CD4-positive, alpha-beta T cell treated with Interleukin-4 for 1 hour (primary cell): ENCODE measurements around the gene GRIA3.
"Not testable (repeated sequence)": the region's sequence is repeated elsewhere in the genome, so short reads cannot be mapped to it uniquely, and the experiment has no call there.

Source experiments
- DNase-seq, 2 donors: peaks; one replicate each; pipeline ENCODE4 v3.0.0-alpha.2; 2020 to 2022

The GRIA3 gene

DNA sequence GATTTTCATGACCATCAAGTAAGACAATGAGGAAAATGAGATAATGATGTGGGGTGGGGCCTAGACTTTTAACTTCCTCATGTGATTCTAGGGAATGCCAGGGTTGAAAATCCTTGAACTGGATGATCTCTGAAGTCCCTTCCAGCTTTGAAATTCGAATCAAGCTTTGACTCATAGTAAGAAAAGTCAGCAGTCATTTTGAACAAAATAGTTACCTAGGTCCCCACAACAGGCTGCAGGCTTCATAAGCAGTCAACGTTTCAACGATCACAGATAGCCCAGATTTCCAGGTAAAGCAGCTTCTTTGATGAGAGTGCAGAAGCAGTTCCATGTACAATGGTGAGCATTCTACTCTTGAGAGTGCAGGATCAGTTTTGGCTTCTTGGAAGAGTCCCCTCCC lies 93.7 kb downstream of the GRIA3 start:
- no peak for DNase-seq

DNA sequence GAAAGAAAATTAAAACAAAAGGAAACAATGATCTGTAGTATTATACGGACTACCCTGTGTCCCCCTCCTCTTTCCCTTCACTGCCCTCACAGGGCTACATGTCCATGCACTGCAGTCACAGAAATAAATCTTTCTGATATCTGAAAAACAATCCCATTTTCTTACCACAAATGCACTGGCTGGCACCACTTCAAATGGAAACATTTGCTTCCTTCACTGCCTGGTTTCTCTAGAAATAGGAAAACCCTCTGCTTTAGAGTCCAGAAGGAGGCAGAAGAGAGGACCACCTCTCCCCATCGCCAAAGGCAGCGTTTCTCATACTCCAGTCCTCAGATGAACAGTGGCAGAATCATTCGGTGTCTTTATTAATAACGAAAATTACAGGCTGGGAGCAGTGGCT lies 98.2 kb downstream of the GRIA3 start:
- no peak for DNase-seq

DNA sequence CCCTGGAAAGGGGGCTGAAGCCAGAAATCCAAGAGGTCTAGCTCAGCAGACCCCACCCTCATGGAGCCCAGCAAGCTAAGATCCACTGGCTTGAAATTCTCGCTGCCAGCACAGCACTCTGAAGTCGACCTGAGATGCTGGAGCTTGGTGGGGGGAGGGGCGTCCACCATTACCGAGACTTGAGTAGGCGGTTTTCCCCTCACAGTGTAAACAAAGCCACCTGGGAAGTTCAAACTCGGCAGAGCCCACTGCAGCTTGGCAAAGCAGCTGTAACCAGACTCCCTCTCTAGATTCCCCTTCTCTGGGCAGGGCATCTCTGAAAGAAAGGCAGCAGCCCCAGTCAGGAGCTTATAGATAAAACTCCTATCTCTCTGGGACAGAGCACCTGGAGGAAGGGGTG lies 99.3 kb downstream of the GRIA3 start:
- DNase-seq: not testable (repeated sequence)

DNA sequence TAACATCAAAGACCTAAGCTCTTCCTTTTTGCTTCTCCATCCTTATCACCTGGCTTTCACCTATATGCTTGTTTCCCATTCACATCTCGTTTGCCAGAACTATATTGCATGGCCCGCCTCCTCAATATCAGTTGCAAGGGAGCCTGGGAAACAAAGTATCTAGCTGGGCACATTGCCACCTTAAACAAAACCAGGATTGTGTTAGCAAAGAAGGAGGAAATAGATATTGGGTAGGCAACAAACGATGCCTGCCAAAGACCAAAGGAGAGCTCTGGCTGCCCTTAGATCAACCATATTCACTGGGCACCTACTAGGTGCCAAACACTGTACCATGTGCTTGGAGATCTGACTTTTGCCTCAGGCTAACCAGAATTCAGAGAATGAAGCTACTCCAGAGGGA lies 107.5 kb downstream of the GRIA3 start:
- DNase-seq: no peak

DNA sequence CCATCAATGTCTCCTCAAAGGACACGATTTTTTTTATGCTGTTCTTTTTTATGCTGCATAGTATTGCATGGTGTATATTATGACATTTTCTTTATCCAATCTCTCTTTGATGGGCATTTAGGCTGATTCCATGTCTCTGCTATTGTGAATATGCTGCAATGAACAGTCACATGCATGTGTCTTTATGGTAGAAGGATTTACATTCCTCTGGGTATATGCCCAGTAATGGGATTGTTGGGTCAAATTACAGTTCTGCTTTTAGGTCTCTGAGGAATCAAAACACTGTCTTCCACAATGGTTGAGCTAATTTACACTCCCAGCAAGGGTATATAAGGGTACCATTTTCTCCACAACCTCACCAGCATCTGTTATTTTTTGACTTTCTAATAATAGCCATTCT lies 113.9 kb downstream of the GRIA3 start:
- DNase-seq: no peak

DNA sequence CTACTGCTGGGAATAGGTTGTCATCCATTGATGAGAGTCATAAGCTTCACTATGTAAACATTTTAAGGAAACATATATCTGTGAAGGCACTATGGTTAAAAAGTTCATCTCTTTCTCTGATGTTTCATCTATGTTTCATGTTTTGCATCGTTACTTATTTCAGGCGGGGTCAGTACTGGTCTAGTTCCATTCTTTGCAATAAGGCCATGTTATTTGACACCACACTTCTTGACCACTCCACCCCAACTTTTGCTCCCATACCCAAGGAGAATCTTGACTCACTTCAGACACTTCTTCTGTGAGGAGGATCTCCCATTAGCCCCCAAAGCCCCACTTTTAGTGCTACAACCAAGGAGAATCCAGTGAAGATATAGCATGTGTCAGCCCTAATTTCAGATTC lies 119.4 kb downstream of the GRIA3 start:
- no peak for DNase-seq

DNA sequence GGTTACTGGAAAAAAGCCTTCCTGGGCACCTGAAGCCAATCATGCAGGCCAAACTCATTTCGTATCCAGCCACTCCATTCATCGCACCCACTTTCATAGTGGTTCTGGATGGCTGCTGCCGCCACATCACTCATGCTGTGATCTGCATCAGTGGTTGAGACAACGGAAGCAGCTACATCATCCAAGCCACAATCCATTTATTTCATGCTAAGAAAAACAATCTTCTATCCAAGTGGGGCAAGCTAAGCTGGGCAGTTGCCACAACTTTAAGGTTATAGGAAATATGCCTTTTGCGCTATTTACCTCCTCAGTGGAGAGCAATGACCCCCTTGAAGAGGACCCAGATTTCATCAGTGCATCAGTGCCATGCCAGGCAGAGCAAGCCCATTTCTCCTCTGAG lies 124.6 kb downstream of the GRIA3 start:
- DNase-seq: no peak

DNA sequence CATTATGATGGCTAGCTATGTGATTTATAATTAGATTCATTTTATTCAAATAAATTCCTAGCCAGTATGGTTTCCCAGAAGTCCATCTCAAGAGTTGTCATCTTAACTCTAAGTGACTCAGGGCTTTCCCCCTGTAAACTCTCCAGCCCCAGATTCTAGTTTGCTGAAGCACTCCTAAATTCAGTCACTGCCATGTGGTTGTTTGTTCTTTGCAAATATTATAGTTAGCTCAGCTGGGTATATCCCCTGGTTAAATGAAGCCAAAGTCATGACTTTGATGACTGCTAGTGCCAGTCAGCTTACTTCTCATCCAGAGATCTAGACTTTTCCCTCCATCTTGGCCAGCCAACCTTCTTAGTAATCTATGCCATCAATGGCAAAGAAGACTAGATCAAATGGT lies 126.0 kb downstream of the GRIA3 start:
- DNase-seq: no peak

DNA sequence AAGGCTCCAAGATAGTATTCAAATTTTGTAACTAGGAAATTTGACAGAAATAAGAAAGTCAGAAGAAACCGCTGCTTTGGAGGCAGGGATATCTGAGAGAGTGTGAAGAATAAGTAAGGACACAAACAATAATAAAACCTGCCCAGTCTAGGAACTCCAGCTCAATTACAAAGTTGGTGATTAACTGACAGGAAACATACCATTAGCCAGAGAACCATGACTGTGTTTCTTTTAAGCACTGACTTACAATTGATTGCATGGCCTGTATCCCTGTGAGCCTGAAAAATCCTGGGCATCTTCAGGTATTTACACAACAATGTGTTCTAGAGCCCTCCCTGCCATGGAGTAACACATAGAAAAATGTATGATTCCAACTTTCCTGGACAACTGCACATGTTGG lies 127.4 kb downstream of the GRIA3 start:
- DNase-seq: no peak

DNA sequence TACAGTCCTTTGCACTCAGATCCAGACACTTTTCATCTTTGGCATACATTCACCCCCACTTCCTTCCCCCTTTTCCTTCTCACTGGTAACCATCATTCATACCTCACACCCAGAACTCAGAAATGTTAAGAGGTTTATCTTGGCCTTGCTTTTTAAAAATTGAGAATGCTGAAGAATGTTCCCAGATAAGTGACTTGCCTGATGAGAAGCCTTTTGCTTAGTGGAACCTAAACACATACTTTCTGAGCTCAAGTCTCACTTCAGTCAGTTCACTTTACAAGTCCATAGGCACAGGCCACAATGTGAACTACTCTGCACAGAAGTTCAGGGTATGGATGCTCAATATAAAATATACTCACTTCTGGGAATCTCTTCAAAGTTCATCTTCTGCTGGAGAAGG lies 129.4 kb downstream of the GRIA3 start:
- no peak for DNase-seq

DNA sequence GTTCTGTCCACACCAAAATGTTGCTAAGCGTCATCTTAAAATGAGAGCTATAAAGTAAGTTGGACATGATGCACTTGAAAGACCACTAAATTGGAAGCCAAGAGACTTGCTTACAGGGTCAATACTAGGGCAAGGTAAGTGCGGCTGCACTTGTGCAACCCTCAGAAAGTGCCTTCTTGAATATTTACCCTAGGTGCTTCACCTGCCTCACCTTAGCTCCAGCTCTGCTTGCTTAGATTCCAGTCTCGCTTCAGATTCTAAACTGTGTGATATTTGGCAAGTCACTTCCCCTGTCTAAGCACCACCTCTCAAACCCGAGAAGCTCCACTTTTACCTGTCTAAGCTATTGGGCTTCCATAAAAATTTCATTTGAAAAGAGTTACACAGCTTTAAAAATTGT lies 136.5 kb downstream of the GRIA3 start:
- DNase-seq: no peak

DNA sequence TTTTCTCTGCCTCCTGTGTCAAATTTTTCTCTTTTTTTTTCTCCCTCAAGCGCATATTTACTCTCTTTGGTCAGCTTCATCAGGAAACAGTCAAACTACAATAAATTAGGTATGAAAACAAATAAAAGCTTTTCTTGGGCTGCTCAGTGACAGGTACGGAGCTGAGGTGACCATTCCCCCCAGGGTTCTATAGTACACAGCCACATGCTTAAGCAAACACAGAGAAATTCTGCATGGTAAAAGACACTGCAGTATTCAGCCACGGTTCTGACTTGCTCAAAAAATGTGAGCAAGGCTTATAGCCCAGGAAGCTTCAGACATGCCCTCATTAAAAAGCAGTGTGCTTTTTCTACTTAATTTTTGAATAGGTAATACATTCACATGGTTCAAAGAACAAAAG lies 138.5 kb downstream of the GRIA3 start:
- no peak for DNase-seq

DNA sequence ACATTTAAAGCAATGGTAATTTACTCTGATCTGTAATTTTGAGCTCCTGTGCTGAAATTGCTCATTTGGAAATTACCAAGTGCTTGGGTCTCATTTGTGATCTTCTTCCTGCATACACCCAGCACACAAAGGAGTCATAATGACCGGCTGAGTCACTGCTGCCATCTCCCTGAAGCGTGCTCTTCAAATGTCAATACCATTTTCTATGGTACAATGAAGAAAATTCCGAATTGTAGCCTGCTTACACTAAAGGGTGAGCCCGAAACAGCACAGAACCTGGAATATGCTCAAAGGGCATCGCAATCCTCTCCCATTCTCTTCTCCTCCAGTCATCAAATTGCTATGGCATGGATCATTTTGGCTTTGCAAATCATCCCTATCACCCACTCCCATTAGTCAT lies 140.5 kb downstream of the GRIA3 start:
- no peak for DNase-seq

DNA sequence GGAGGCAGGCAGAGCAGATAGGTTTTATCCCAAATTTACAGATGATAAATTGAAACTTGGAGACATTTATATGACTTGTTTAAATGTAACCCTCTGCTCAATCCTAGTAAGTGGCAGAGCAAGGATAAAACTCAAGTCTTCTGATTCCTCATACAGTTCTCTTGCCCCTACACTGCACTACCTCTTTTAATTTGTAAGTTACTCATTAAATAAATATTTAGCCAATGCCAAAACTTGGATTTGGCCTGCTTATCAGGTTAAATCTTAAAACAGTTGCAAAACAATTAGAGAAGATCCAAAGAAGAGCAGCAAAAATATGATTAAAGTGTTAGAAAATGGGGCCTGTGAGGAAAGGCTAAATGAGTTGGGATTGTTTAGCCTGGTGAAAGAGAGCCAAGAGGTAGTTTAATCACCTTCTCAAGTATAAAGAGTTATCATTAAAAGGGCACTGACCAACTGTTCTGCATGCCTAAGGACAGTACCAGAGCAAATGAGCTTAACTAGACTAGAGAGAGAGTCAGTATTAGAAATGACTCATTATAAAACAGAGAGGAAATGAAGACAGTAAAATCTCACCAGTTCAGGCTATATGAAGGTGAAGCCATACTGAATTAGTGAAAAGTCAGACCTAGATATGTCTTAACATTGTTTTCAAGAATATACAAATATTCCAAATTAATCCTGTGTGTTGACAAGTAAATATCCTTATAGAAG lies 146.3 kb downstream of the GRIA3 start:
- DNase-seq: no peak

DNA sequence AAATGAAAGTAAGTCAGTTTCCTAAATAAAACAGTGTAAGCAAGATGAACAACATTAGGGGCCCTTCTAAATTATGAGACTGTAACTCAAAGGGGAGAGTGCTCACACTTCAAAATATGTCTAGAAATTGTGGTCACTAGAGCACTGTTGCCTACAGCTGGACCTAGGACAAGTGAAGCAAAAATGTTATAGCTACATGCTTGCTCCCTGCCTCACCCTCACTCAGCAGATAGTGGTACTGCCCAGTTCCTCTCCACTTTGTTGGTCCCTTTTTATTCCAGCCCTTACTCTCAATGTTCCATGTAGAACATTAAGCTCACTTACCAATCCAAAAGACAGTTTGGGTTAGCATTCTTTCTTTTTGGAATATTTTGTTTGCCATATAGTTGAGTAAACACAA lies 147.3 kb downstream of the GRIA3 start:
- no peak for DNase-seq

DNA sequence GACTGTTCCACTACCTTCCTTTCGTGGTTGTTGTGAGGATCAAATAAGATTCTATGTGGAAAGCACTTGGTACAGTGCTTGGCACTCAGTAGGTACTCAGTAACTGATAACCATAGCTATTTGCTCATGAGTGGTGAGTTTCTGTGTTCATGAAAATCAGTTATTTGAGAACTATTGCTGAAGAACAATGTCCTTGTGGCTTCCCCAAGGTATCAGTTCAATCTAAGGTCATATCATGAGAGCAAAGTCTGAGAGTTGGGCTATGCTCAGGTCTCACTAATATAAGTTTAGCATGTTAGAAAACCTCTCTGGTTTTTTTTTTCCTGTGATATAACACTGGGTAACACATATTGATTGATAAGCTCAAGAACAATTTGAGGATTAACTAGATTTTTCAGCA lies 147.8 kb downstream of the GRIA3 start:
- no peak for DNase-seq

DNA sequence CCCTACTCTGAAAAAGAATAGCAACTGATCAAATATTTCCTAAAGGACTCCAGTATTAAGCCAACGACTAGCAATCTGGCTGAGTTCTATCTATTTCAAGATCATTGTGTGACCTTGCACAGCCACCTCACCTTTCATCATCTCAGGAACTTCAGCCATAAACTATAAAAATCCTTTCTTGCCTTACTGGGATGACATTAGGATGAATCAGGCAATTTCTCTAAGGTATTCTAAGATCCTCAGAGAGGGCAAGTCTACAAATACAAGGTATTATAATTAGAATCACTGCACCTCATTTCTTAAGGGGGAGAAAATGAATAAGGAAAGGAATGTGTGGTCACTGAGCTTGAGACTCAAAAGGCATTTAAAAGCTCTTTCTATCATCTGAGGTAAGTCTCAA lies 152.6 kb downstream of the GRIA3 start:
- no peak for DNase-seq

DNA sequence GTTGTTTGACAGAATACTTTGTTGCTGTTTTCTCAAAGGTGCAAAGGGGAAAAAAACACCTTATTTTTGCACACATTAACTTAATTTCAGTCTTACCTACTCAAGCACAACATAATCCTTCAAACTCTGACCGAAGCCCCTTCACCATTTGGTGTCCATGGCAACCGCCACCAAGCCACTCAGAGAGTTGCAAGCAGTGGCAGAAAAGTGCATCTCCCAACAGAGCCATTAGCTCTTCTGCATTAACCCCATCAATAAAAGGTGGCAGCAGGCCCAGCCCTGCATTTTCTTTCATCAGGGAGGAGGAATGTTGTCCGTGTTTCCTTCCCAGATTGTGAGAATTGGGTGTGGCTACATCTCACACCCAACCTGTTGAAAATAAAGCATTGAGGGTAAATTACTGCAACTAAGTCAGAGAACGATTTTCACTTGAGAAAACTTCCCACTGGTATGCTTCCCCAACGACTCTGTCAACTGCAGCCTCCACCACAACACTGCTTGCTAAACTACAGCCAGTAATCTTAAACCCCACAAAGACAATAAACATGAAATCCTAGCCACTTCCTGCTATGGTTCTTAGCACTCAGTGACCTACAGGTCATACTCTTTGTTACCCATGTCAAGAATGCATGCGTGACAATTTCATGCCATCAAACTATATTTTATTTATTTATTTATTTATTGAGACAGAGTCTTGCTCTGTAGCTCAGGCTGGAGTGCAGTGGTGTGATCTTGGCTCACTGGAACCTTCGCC lies 154.0 kb downstream of the GRIA3 start:
- no peak for DNase-seq

DNA sequence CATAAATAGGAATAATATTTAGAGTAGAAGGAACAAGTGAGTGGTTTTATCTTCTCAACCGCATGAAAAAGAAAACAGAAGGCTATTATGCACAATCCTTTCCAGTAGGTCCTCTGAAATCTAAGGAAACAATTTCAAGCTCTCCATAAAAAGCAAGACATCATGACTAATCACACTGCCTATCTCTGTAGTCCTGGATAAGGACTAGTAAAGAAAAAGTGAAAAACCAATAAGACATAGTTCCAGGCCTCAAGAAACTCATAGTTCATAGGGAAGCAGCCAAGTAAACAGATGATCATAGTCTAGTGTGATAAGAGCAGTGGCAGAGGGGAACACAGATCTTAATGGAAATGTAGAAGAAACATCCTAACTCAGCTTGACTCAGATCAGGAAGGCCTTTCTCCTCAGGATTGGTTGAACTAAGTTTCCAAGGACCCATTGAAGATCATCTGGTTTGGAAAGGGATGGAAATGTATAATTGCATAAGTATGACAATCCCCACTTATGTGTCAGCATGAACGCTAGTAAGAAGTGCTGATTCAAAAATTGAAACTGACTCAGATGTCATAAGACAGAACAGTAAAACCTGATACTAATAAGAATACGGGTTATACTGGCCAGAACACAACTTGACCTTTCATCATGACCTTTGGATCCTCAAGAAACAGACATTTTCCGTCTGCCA lies 155.3 kb downstream of the GRIA3 start:
- DNase-seq: no peak

DNA sequence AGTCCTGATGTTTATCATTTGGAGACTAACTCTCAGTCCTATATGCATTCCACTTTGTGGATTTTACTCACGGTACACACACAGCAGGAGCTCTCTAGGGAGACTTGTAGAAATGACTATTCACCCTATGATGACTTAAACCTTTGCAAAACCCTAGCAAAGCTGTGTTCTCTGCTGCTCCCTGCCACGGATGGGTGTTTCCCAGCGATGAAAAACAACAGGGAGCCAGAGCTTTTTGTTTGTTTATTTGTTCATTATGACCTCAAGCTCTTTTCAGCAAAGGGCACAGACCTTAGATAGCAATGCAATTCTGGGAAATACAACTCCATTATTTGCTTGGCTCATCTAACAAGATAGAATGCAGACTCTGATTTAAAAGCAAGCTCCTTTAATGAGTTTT lies 156.6 kb downstream of the GRIA3 start:
- no peak for DNase-seq

DNA sequence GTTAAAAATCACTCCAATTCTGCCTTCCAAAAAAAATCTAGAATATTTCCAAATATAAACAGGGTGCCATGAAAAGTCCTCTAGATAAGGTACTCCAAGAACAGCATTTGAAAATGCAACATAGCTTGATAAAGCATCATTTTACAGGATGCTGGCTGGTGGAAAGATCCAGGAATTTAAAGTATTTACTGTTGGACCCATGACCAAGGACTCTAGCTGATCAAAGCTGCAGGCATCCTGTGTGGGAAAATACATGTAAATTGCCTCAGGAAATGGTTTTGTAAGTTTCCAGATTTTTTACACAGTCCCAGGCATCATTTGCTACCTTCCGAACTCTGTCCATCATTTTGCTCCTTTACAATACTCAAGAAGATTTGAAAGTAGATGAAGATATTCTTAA lies 164.4 kb downstream of the GRIA3 start:
- DNase-seq: no peak

DNA sequence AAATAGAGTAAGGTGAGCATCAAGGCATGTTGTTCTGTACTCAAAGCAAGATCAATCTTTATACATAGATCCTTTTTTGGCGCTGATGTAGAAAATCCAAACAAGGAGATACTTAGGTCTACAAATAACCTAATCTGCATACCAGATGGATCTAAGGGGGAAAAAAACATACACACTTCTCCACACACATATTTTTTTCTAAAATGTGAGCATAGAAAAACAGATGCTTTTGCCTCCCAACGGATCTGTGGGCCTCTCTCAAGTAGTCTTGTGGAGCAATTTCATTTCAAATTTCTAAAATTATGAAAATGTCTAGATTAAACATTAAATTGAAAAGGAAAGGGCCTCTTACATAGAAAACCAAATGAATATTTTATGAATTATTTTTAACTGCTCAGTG lies 166.1 kb downstream of the GRIA3 start:
- no peak for DNase-seq

DNA sequence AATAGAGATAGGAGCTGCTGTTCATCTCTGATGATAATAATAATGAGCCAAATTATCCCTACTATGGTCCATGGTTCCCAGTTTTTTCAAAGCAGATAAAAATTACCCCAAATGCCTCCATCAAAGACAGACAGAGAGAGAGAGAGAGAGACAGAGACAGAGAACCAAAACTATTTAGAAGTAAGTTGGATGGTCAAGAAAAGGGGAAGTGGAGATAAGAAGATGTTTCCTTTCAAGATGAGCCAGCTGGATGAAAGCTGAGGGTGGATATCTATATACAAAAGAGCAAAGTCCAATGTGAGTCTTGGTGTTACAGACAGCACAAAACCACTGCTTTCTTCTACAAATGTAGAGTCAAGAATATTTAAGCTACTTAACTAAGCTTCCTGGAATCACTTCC lies 173.9 kb downstream of the GRIA3 start:
- no peak for DNase-seq

DNA sequence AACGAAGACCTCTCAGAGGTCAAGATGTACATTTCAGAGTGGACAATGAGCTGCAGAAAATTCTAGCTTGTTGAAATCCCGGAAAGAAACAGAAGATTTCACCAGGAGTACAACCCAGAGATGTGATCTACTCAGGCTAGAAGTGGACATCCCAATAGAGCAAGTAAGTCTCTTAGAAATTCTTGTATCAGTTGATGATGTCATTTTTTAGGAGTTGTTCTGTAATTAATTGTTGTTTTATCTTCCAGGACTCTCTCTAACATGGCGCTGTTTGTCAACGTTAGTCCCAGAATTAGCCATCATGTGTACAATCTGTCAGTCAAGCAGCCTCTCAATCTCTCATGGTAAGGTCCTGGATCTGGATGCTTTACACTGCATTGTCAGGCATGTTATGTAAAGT lies 174.4 kb downstream of the GRIA3 start:
- no peak for DNase-seq
